SK-N-SH (cell line): Measurements from ENCODE around the gene AGT. TPM values are rescaled to one million over a fixed set of nuclear protein-coding genes. Genes with fewer than 3 reads are reported as not detected.

Source experiments
- CTCF ChIA-PET: fragments of 300-600, 350-600 bp; formaldehyde crosslinking; extraction: SDS; loops from one replicate; lab custom pipeline; 2021; lab: Yijun Ruan, JAX
- POLR2A ChIA-PET: fragments of 350-600 bp; sonication (Branson Sonifier 250); formaldehyde crosslinking; extraction: SDS; loops from one replicate; lab custom pipeline; 2020; ENCODE audit warnings: antibody characterized with exemption, inconsistent platforms; lab: Yijun Ruan, JAX
- DNase-seq: peaks from one replicate; pipeline ENCODE4 v3.0.0; 2012
- H2AFZ ChIP-seq: fragments of 200-600 bp; sonication (generic); 2 replicates; pipeline ENCODE4 v1.8.1; 2016; ENCODE audit warnings: antibody characterized with exemption, mild to moderate bottlenecking, low read depth
- H3F3A ChIP-seq: fragments of 200-600 bp; sonication (generic); replicated peaks from 2 replicates; pipeline ENCODE3; 2016; ENCODE audit warnings: antibody characterized with exemption, mild to moderate bottlenecking; ENCODE audit not compliant: insufficient read depth
- H3K27ac ChIP-seq, 2 experiments: fragments of 200-500 bp in 1 of 2; fragments of 200-600 bp in 1 of 2; sonication (Bioruptor generic) in 1 of 2; sonication (generic), shearing (Covaris generic) in 1 of 2; 2 replicates each; pipeline versions ENCODE4 v1.5.1 to v1.6.1; 2014 to 2016; ENCODE audit warnings: low read depth in 2 of 2, inconsistent platforms in 1 of 2, low read length in 1 of 2, mild to moderate bottlenecking in 1 of 2, mixed read lengths in 1 of 2
- H3K27me3 ChIP-seq: fragments of 200-600 bp; sonication (generic), shearing (Covaris generic); 2 replicates; pipeline ENCODE4 v1.6.1; 2016; ENCODE audit warnings: mixed run types; ENCODE audit not compliant: insufficient read depth
- H3K36me3 ChIP-seq, 2 experiments: fragments of 200-500 bp in 1 of 2; fragments of 200-600 bp in 1 of 2; sonication (Bioruptor generic) in 1 of 2; sonication (generic) in 1 of 2; replicated peaks in 1 of 2; 2 replicates each; pipeline versions ENCODE3 to v1.5.1; 2014 to 2016; ENCODE audit warnings: low read length in 1 of 2, mild to moderate bottlenecking in 1 of 2; ENCODE audit not compliant: insufficient read depth in 2 of 2, control insufficient read depth in 1 of 2
- H3K4me1 ChIP-seq, 2 experiments: fragments of 200-500 bp in 1 of 2; fragments of 200-600 bp in 1 of 2; sonication (Bioruptor generic) in 1 of 2; sonication (generic), shearing (Covaris generic) in 1 of 2; 2 replicates each; pipeline versions ENCODE4 v1.5.1 to v1.6.1; 2014 to 2016; ENCODE audit warnings: low read depth in 1 of 2, low read length in 1 of 2, mixed run types in 1 of 2; ENCODE audit not compliant: insufficient read depth in 2 of 2, control insufficient read depth in 1 of 2
- H3K4me2 ChIP-seq: fragments of 200-600 bp; sonication (generic), shearing (Covaris generic); 2 replicates; pipeline ENCODE4 v1.6.1; 2017; ENCODE audit warnings: mixed run types
- H3K4me3 ChIP-seq, 2 experiments: fragments of 200-500 bp in 1 of 2; fragments of 200-600 bp in 1 of 2; sonication (Bioruptor generic) in 1 of 2; sonication (generic), shearing (Covaris generic) in 1 of 2; 2 replicates each; pipeline versions ENCODE4 v1.5.1 to v1.8.1; 2014 to 2016; ENCODE audit warnings: low read depth in 2 of 2, inconsistent platforms in 1 of 2, low read length in 1 of 2, mild to moderate bottlenecking in 1 of 2, mixed read lengths in 1 of 2, moderate library complexity in 1 of 2
- H3K79me2 ChIP-seq: fragments of 200-600 bp; sonication (generic); 2 replicates; pipeline ENCODE4 v1.8.1; 2017; ENCODE audit warnings: mild to moderate bottlenecking; ENCODE audit not compliant: insufficient read depth
- H3K9ac ChIP-seq: fragments of 200-600 bp; sonication (generic); 2 replicates; pipeline ENCODE4 v1.6.1; 2017; ENCODE audit warnings: mixed run types
- H3K9me2 ChIP-seq: fragments of 200-600 bp; sonication (generic); 2 replicates; pipeline ENCODE4 v1.6.1; 2017; ENCODE audit warnings: mixed run types
- H3K9me3 ChIP-seq: fragments of 200-600 bp; sonication (generic); 2 replicates; pipeline ENCODE4 v1.6.1; 2017; ENCODE audit warnings: mixed run types, mild to moderate bottlenecking, moderate library complexity
- H4K20me1 ChIP-seq: fragments of 200-600 bp; sonication (generic); 2 replicates; pipeline ENCODE4 v1.6.1; 2017; ENCODE audit warnings: mild to moderate bottlenecking, mixed run types; ENCODE audit not compliant: insufficient read depth
- ELF1 ChIP-seq: IDR thresholded peaks from 2 replicates; pipeline ENCODE4 v1.4.0; 2012
- EZH2phosphoT487 ChIP-seq: fragments of 200-600 bp; sonication (generic); IDR thresholded peaks from 2 replicates; pipeline ENCODE4 v1.6.1; 2017; ENCODE audit warnings: low read depth, mixed run types, mild to moderate bottlenecking, antibody characterized with exemption, moderate library complexity, borderline replicate concordance
- FOXJ3 ChIP-seq: sonication (generic); formaldehyde crosslinking; IDR thresholded peaks from 2 replicates; pipeline ENCODE4 v1.5.1; 2020; ENCODE audit warnings: mild to moderate bottlenecking, missing genetic modification reagents
- GATA2 ChIP-seq: sonication (generic); formaldehyde crosslinking; IDR thresholded peaks from 2 replicates; pipeline ENCODE4 v1.5.0; 2020; ENCODE audit warnings: mild to moderate bottlenecking, missing genetic modification reagents
- MEF2A ChIP-seq: IDR thresholded peaks from 2 replicates; pipeline ENCODE4 v1.4.0; 2012; ENCODE audit warnings: low read depth, borderline replicate concordance
- MXI1 ChIP-seq: IDR thresholded peaks from 2 replicates; pipeline ENCODE4 v1.6.1; 2012; ENCODE audit warnings: mild to moderate bottlenecking, low read depth, low read length, improper control_type of control experiment
- NFIC ChIP-seq: IDR thresholded peaks from 2 replicates; pipeline ENCODE4 v1.4.0; 2012; ENCODE audit warnings: borderline replicate concordance
- RXRA ChIP-seq: IDR thresholded peaks from 2 replicates; pipeline ENCODE4 v1.4.0; 2012; ENCODE audit warnings: low read depth, mild to moderate bottlenecking, borderline replicate concordance
- SIN3A ChIP-seq: IDR thresholded peaks from 2 replicates; pipeline ENCODE4 v1.6.1; 2012; ENCODE audit warnings: low read depth, mild to moderate bottlenecking, low read length, moderate library complexity, borderline replicate concordance
- TEAD4 ChIP-seq: IDR thresholded peaks from 2 replicates; pipeline ENCODE4 v1.4.0; 2012; ENCODE audit warnings: mild to moderate bottlenecking, borderline replicate concordance; ENCODE audit not compliant: insufficient read depth
- WGBS: methylation state at CpG from one replicate; pipeline ENCODE4 v1.1.6; 2017; ENCODE audit warnings: low lambda C conversion rate; 5-methylcytosine and 5-hydroxymethylcytosine counted together
- polyA plus RNA-seq, 3 experiments: library from polyadenylated mRNA; depleted of rRNA; stranded (reverse); fragments of >200 nt; gene quantifications; 2 replicates each; pipeline ENCODE4 v1.2.3, GENCODE V29; 2012
- TF ChIP-seq, protein P1 (sequence below): IDR thresholded peaks from 2 replicates; pipeline ENCODE4 v1.4.0; 2012; ENCODE audit warnings: low read depth, borderline replicate concordance
- TF ChIP-seq, protein P2 (sequence below): IDR thresholded peaks from 2 replicates; pipeline ENCODE4 v1.6.1; 2012; ENCODE audit warnings: mild to moderate bottlenecking, low read depth, low read length, moderate library complexity
- TF ChIP-seq, protein P3 (sequence below): IDR thresholded peaks from 2 replicates; pipeline ENCODE4; 2012
- TF ChIP-seq, protein P4 (sequence below): IDR thresholded peaks from 2 replicates; pipeline ENCODE4 v1.4.0; 2012; ENCODE audit warnings: low read depth, borderline replicate concordance

The AGT gene
- polyA plus RNA-seq, 1 of the 3 experiments (the other 2 are of a cell fraction), result 0.39 TPM

DNA sequence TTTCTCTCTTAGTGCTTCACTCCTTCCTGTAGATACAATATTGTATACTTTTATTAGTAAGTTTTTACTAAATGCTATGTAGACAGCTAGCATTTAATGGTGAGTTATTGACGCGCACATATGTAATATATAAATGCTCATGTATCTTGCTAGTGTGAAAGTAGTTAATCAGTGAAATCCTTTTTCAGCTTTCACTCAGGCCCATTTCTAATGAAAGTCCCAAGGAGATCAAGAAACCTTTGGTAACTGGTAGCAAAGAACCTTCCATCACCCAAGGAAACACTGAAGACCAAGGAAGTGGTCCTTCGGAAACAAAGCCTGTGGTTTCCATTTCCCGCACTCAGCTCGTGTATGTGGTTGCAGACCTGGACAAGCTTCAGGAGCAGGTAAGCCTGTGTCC lies 27.2 kb downstream of the AGT start (continued):
- TF ChIP-seq EZH2phosphoT487 (no peak), SIN3A (no peak)

DNA sequence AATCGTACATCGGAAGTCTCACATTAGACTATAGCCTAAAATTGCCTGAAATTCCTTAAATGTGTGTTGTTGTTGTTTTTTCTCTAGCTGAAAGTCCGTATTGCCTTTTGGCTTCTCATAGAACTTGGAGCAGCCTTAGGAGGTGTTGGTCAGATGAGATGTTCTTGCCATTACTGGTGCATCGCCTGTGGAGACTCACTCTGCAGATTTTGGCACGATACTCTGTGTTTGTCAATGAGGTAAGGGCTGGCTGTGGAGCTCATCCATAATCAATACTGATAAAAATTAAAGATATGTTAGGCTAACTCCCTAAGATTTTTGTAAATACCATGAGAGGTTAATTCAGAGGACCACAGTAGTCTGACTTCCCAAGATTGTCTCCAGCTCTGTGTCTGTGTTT lies 28.9 kb downstream of the AGT start:
- Histone ChIP-seq H3K9ac (no peak overlapping the region), H3K27ac (no peak overlapping the region; a peak in 1 of 4 replicates), H3K9me3 (no peaks in the 10 kb centered on the region), H3K36me3 (peaks cover 39 to 91% of the 10 kb centered on the region in 2 experiments), H3K4me1 (peaks cover 17 to 35% of the 10 kb centered on the region in 2 experiments), H3F3A (peaks cover 10% of the 10 kb centered on the region), H4K20me1 (peaks cover 4% of the 10 kb centered on the region; the same call in 1 of the 2 replicates), H3K9me2 (no peaks in the 10 kb centered on the region), H2AFZ (no peak overlapping the region), H3K4me2 (no peak overlapping the region)
- CTCF ChIA-PET, result interaction anchor here (1.1 kb wide), 1 partner anchor 43 kb away, joined by 8 read pairs; the partner anchor contains the start of gene COG2
- DNase-seq, result no peak
- 95% methylated on average over 5 of the region's 5 CpGs for WGBS
- no peak for TF ChIP-seq MXI1
- no peak for TF ChIP-seq RXRA
- TF ChIP-seq, protein P1, sequence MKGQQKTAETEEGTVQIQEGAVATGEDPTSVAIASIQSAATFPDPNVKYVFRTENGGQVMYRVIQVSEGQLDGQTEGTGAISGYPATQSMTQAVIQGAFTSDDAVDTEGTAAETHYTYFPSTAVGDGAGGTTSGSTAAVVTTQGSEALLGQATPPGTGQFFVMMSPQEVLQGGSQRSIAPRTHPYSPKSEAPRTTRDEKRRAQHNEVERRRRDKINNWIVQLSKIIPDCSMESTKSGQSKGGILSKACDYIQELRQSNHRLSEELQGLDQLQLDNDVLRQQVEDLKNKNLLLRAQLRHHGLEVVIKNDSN, result no peak
- TF ChIP-seq, protein P2, sequence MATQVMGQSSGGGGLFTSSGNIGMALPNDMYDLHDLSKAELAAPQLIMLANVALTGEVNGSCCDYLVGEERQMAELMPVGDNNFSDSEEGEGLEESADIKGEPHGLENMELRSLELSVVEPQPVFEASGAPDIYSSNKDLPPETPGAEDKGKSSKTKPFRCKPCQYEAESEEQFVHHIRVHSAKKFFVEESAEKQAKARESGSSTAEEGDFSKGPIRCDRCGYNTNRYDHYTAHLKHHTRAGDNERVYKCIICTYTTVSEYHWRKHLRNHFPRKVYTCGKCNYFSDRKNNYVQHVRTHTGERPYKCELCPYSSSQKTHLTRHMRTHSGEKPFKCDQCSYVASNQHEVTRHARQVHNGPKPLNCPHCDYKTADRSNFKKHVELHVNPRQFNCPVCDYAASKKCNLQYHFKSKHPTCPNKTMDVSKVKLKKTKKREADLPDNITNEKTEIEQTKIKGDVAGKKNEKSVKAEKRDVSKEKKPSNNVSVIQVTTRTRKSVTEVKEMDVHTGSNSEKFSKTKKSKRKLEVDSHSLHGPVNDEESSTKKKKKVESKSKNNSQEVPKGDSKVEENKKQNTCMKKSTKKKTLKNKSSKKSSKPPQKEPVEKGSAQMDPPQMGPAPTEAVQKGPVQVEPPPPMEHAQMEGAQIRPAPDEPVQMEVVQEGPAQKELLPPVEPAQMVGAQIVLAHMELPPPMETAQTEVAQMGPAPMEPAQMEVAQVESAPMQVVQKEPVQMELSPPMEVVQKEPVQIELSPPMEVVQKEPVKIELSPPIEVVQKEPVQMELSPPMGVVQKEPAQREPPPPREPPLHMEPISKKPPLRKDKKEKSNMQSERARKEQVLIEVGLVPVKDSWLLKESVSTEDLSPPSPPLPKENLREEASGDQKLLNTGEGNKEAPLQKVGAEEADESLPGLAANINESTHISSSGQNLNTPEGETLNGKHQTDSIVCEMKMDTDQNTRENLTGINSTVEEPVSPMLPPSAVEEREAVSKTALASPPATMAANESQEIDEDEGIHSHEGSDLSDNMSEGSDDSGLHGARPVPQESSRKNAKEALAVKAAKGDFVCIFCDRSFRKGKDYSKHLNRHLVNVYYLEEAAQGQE, result no peak
- TF ChIP-seq FOXJ3, result no peak
- TF ChIP-seq TEAD4, result no peak
- TF ChIP-seq, protein P3, sequence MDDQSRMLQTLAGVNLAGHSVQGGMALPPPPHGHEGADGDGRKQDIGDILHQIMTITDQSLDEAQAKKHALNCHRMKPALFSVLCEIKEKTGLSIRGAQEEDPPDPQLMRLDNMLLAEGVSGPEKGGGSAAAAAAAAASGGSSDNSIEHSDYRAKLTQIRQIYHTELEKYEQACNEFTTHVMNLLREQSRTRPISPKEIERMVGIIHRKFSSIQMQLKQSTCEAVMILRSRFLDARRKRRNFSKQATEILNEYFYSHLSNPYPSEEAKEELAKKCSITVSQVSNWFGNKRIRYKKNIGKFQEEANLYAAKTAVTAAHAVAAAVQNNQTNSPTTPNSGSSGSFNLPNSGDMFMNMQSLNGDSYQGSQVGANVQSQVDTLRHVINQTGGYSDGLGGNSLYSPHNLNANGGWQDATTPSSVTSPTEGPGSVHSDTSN, result no peak
- TF ChIP-seq GATA2, result no peak
- TF ChIP-seq, protein P4, sequence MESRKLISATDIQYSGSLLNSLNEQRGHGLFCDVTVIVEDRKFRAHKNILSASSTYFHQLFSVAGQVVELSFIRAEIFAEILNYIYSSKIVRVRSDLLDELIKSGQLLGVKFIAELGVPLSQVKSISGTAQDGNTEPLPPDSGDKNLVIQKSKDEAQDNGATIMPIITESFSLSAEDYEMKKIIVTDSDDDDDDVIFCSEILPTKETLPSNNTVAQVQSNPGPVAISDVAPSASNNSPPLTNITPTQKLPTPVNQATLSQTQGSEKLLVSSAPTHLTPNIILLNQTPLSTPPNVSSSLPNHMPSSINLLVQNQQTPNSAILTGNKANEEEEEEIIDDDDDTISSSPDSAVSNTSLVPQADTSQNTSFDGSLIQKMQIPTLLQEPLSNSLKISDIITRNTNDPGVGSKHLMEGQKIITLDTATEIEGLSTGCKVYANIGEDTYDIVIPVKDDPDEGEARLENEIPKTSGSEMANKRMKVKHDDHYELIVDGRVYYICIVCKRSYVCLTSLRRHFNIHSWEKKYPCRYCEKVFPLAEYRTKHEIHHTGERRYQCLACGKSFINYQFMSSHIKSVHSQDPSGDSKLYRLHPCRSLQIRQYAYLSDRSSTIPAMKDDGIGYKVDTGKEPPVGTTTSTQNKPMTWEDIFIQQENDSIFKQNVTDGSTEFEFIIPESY, result no peak
- TF ChIP-seq ELF1, result no peak
- no peak for TF ChIP-seq SIN3A
- no peak for TF ChIP-seq MEF2A
- no peak for TF ChIP-seq NFIC
- TF ChIP-seq, all 33 proteins: peak for 0
- POLR2A ChIA-PET, result no interaction called here
- no peak overlapping the region for H3K4me3 ChIP-seq
- no peaks in the 10 kb centered on the region for H3K79me2 ChIP-seq
- no peaks in the 10 kb centered on the region for H3K27me3 ChIP-seq
